Retina (tissue), 1 donor: ENCODE data around the gene CLIP1.
"Not testable (repeated sequence)": the region's sequence is repeated elsewhere in the genome, so short reads cannot be mapped to it uniquely, and the experiment has no call there.

Experiments
- DNase-seq: peaks from one replicate; pipeline ENCODE4 v3.0.0-alpha.2; 2016

CLIP1 gene

GRCh38 chr12:122421821-122422729 is at the start of gene CLIP1:
TSS of gene CLIP1 (minus strand) at chr12:122422669. CDS start at chr12:122380452, 42,217 bp downstream.
- DNase-seq: peak; percentile 88

- DNase-seq: peak; percentile 4
These were observed 49.1 kb upstream of the CLIP1 start for GRCh38 chr12:122471324-122472226.

- not testable (repeated sequence) for DNase-seq
These were observed 48.1 kb upstream of the CLIP1 start for GRCh38 chr12:122470576-122470975.

- DNase-seq: not testable (repeated sequence)
These were observed 47.4 kb upstream of the CLIP1 start for GRCh38 chr12:122469856-122470255.

GRCh38 chr12:122467983-122468382 is 45.5 kb upstream of the CLIP1 start:
- DNase-seq: no peak

GRCh38 chr12:122464317-122465042 is 42.0 kb upstream of the CLIP1 start:
- DNase-seq: not testable (repeated sequence)

- no peak for DNase-seq
These were observed 38.2 kb upstream of the CLIP1 start for GRCh38 chr12:122460641-122461040.

- DNase-seq: no peak
These were observed 37.6 kb upstream of the CLIP1 start for GRCh38 chr12:122460061-122460460.

GRCh38 chr12:122459211-122459610 is 36.7 kb upstream of the CLIP1 start:
- no peak for DNase-seq

- DNase-seq: no peak
These were observed 35.9 kb upstream of the CLIP1 start for GRCh38 chr12:122458105-122459035.

- no peak for DNase-seq
These were observed 35.2 kb upstream of the CLIP1 start for GRCh38 chr12:122457627-122458026.

- no peak for DNase-seq
These were observed 32.3 kb upstream of the CLIP1 start for GRCh38 chr12:122454739-122455138.

GRCh38 chr12:122454250-122454721 is 31.8 kb upstream of the CLIP1 start:
- DNase-seq: no peak

GRCh38 chr12:122452701-122453285 is 30.3 kb upstream of the CLIP1 start:
- no peak for DNase-seq

- no peak for DNase-seq
These were observed 26.8 kb upstream of the CLIP1 start for GRCh38 chr12:122449317-122449716.

- DNase-seq: not testable (repeated sequence)
These were observed 25.4 kb upstream of the CLIP1 start for GRCh38 chr12:122447825-122448224.

GRCh38 chr12:122446390-122446789 is 23.9 kb upstream of the CLIP1 start:
- DNase-seq: not testable (repeated sequence)

GRCh38 chr12:122444071-122444470 is 21.6 kb upstream of the CLIP1 start:
- DNase-seq: not testable (repeated sequence)

- DNase-seq: not testable (repeated sequence)
These were observed 16.4 kb upstream of the CLIP1 start for GRCh38 chr12:122438822-122439221.

- DNase-seq: peak; percentile 18
These were observed 15.2 kb upstream of the CLIP1 start for GRCh38 chr12:122437656-122438121.

- DNase-seq: no peak
These were observed 12.7 kb upstream of the CLIP1 start for GRCh38 chr12:122435186-122435585.
